Measurements from ENCODE around the gene SLC22A7. TPM values are rescaled to one million over a fixed set of nuclear protein-coding genes. Genes with fewer than 3 reads are reported as not detected.

Gene SLC22A7
- total RNA-seq, 1 donor from 2014 or later = not detected

DNA sequence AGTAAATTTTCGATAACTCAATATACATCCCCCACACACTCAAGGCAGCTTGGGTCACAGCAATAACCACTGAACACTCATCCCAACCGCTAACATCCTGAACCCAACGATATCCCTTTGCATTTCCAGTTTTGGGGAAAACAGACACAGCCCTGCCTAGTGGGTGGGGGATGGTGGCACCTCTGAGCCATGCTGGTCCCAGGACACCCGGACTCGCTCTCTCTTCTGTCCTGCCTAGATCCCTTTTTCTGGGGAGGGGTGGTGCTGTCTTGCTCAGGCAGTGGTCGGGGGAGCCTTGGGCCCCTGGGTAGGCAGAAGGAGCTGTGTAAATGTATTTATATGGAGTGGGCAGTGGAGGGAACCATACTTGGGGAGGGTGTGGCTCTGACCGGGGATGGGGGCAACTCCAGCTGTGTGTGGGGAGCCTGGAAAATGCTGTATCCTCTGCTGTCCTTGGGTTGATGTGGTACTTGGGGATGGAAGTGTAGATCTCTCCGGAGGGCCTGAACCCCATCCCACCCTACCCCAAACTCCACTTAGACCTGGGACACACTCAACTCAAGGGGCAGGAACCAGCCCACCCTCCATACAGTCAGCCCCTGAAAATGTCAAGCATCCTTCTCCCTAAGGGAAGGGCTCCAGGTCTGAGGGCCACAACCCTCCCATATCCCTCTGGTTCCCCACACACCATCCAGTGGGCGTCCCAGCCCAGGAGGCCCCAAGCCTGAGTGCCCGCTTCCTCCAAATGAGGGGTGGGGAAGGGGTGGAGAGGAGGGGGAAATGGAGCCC lies 23.7 kb upstream of the SLC22A7 start:
- Mint-ChIP-seq H3K4me1 (peaks cover 41% of the 10 kb centered on the region), H3K27me3 (ENCODE audit: low read depth) (peaks cover 64% of the 10 kb centered on the region)

DNA sequence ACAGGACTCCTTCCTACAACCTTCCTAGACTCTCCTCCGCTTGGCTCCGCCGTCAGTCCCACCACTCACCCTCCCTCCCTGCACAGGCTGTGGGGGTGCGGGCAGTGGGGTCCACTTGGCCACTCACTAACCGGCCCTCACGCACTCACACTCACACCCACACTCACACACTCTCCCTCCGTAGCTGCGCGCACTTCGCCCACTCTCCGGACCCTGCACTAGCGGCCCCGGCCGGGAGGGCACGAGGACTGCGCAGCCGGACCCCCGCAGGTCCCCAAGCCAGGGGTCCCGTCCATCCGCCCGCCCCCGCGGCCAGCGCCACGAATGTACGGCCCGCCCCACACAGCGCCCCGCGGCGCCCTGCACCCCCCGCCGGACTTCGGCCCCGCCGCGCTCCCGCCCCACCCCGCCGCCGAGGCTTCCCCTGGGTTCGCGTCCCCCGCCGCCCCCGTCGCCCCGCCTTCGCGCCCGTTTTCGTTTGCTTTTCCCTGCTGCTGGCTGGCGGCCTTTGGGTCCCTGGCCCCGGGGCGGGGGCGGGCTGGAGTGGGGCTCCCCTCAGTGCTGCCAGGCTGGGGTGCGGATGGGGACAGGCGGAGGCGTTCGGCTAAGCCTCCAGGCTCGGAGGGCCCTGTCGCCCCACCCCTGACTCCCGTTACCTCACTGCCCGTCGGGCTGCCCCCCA lies 23.0 kb upstream of the SLC22A7 start:
- Mint-ChIP-seq H3K27ac (no peak overlapping the region), H3K27me3 (ENCODE audit: low read depth) (peaks cover 66% of the 10 kb centered on the region), H3K4me1 (peaks cover 35% of the 10 kb centered on the region), H3K4me3 (peak overlapping the region; percentile 66), H3K36me3 (no peaks in the 10 kb centered on the region), H3K9me3 (no peaks in the 10 kb centered on the region)
- DNase-seq (ENCODE audit: low spot score in 2 of 2, unreplicated experiment in 2 of 2) = no peak
- TF ChIP-seq, protein P1, sequence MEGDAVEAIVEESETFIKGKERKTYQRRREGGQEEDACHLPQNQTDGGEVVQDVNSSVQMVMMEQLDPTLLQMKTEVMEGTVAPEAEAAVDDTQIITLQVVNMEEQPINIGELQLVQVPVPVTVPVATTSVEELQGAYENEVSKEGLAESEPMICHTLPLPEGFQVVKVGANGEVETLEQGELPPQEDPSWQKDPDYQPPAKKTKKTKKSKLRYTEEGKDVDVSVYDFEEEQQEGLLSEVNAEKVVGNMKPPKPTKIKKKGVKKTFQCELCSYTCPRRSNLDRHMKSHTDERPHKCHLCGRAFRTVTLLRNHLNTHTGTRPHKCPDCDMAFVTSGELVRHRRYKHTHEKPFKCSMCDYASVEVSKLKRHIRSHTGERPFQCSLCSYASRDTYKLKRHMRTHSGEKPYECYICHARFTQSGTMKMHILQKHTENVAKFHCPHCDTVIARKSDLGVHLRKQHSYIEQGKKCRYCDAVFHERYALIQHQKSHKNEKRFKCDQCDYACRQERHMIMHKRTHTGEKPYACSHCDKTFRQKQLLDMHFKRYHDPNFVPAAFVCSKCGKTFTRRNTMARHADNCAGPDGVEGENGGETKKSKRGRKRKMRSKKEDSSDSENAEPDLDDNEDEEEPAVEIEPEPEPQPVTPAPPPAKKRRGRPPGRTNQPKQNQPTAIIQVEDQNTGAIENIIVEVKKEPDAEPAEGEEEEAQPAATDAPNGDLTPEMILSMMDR (IDR thresholded peaks at IDR 0.05; ENCODE audit: unreplicated experiment) = no peak

More for the DNA sequence above, 23.7 kb upstream of the SLC22A7 start:
- DNase-seq (ENCODE audit: low spot score in 2 of 2, unreplicated experiment in 2 of 2) = no peak
- Mint-ChIP-seq H3K9me3 (no peaks in the 10 kb centered on the region), H3K4me3 (peak overlapping the region; percentile 66), H3K27ac (no peak overlapping the region), H3K36me3 (no peaks in the 10 kb centered on the region)
- TF ChIP-seq, protein P1 (IDR thresholded peaks at IDR 0.05; ENCODE audit: unreplicated experiment) = no peak

DNA sequence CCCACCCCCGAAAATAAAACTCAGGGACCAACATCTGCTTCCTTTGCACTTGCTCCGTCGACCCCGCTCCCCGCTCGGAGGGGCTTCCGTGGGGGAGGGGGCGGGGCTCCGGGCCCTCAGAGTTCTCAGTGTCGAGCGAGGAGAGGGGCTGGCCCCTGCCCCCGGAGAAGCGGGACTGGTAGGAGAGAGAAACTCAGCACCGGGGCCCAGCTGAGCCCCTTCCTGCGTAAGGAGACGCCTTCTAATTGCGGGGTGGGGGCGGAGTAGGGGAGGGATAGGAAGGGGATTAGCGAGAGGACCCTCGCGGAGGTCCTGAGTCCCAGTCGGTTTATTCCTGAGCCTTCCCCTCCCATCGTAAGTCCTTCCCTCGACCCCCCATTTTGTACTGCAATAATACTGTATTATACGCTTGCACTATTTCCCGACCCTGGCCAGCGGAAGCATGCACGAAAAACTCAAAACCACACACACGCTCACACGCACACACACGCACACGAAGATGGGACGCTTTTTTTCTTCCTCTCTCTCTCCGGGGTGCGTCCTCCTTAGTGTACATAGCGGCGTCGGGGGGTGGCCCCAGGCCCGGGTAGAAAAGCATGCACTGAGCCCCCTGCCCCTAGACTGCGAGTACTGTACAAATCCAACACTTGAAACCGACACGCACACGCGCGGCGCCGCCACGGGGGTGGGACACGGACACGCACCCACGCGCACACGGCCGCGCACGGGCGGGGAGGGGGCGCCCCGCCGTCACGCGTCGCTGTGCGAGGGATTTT lies 22.1 kb upstream of the SLC22A7 start:
- TF ChIP-seq, protein P1 (IDR thresholded peaks at IDR 0.05; ENCODE audit: unreplicated experiment) = no peak
- peaks cover 72% of the 10 kb centered on the region for H3K27me3 Mint-ChIP-seq (ENCODE audit: low read depth)
- peak overlapping the region; percentile 53 for H3K4me3 Mint-ChIP-seq
- H3K36me3 Mint-ChIP-seq = no peaks in the 10 kb centered on the region
- no peaks in the 10 kb centered on the region for H3K9me3 Mint-ChIP-seq
- peaks cover 26% of the 10 kb centered on the region for H3K4me1 Mint-ChIP-seq
- no peak for DNase-seq (ENCODE audit: low spot score in 2 of 2, unreplicated experiment in 2 of 2)
- H3K27ac Mint-ChIP-seq = no peak overlapping the region

DNA sequence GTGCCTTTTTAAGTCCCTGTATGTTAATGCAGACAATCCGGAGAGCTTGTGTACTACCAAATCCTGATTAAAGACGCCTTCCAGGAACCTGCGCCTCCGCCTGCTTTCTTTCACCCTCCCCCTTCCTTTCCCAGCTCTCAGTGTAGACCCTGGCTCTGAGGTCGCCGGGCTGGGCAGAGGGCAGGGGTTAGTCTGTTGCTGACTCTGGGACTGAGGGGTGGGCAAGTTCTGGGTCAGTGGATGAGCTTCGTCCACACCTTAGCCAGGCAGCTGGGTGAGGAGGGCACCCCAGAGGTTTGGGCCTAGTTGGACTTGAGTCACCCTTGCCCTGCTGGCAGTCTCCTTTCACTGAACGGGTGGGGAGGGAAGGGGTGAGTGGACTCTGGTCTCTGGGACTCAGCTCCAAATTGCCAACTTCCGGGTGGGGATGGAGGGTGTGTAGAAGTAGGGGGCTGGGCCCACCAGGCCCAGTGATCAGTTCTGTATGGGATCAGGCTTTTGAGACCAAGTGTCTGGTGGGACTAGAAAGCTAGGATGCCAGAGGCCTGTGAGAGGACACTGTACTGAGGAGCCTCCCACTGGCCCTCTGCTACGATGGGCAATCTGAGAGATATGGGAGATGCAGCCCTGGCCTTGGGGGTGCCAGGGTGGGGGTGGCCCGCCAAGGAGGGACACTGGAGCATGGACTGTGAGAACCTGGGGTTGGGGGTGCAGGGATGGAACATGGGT lies 21.3 kb upstream of the SLC22A7 start:
- Mint-ChIP-seq H3K9me3 (no peaks in the 10 kb centered on the region), H3K36me3 (no peaks in the 10 kb centered on the region), H3K4me1 (peaks cover 23% of the 10 kb centered on the region), H3K27ac (no peak overlapping the region), H3K27me3 (ENCODE audit: low read depth) (peaks cover 74% of the 10 kb centered on the region), H3K4me3 (no peak overlapping the region)
- no peak for DNase-seq (ENCODE audit: low spot score in 2 of 2, unreplicated experiment in 2 of 2)
- TF ChIP-seq, protein P1 (IDR thresholded peaks at IDR 0.05; ENCODE audit: unreplicated experiment) = no peak

DNA sequence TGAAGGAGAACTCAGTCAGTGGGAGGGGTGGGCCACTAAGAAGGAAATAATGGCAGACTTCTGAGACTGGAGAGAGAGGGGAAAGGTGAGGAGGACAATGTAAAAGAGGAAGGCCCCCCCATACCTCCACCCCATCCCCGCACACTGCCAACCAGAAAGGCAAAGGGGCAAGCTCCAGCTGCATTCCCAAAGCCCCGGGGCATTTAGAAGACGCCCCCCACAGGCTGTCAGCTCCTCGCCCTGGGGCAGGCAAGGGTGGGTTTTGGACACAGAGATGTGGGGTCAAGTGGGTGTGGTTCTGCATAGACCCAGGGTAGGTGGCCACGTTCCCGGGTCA lies 20.8 kb upstream of the SLC22A7 start:
- H3K4me1 Mint-ChIP-seq = peaks cover 21% of the 10 kb centered on the region
- H3K36me3 Mint-ChIP-seq = no peaks in the 10 kb centered on the region
- no peak overlapping the region for H3K4me3 Mint-ChIP-seq
- TF ChIP-seq, protein P1 (IDR thresholded peaks at IDR 0.05; ENCODE audit: unreplicated experiment) = no peak
- peaks cover 76% of the 10 kb centered on the region for H3K27me3 Mint-ChIP-seq (ENCODE audit: low read depth)
- H3K27ac Mint-ChIP-seq = no peak overlapping the region
- DNase-seq (ENCODE audit: low spot score in 2 of 2, unreplicated experiment in 2 of 2) = no peak
- no peaks in the 10 kb centered on the region for H3K9me3 Mint-ChIP-seq

Data from mesothelial cell of epicardium (in vitro differentiated cells).